A549 (cell line): ENCODE data around the gene GDAP2.

ENCODE experiments used
- CTCF ChIP-seq: fragments of >200 bp; sonication (Bioruptor Twin); formaldehyde crosslinking; IDR thresholded peaks from 3 replicates; pipeline ENCODE4 v1.5.1; 2016
- POLR2A ChIP-seq: IDR thresholded peaks from 2 replicates; pipeline ENCODE4 v1.6.1; 2012; ENCODE audit warnings: mild to moderate bottlenecking, low read length

DNA sequence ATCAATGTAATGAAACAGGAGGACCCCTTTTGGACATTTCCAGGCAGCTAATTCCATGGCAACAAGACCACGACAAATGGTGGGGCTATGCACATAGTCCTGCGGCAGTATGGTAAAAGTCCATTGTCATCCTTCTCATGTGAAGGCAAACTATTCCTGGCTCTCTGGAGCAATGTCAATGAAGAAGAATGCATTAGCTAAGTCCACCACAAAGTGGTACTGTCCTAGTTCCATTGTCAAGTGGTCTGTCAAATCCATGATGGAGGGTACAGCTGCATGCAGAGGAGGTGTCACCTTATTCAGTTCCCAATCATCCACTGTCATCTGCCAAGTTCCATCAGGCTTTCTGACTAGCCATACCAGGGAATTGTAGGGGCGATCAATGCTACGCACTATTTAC, 110.1 kb downstream of the GDAP2 start:
- TF ChIP-seq POLR2A: no peak
- no peak for TF ChIP-seq CTCF
